ENCODE results near the gene RNPEPL1.

DNA sequence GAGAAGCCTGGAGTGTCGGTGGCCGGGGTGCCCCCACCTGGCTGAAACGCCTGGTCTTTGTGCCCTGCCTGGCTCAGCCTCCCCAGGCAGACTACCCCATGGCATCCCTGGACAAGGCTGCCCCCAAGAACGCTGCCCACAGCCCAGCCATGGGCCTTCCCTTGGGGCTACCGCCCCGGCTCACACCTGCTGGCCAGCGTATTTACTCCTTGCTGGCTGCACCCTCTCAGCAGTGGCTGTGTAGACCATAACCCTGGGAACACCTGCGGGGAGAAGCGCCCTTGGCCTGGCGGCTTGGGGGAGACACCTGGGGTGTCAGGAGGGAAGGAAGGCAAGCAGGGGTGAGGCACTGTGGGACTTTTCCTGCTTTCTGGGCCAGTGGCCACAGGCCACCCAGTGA is 35.6 kb downstream of the RNPEPL1 start:
- TF ChIP-seq, protein P1, sequence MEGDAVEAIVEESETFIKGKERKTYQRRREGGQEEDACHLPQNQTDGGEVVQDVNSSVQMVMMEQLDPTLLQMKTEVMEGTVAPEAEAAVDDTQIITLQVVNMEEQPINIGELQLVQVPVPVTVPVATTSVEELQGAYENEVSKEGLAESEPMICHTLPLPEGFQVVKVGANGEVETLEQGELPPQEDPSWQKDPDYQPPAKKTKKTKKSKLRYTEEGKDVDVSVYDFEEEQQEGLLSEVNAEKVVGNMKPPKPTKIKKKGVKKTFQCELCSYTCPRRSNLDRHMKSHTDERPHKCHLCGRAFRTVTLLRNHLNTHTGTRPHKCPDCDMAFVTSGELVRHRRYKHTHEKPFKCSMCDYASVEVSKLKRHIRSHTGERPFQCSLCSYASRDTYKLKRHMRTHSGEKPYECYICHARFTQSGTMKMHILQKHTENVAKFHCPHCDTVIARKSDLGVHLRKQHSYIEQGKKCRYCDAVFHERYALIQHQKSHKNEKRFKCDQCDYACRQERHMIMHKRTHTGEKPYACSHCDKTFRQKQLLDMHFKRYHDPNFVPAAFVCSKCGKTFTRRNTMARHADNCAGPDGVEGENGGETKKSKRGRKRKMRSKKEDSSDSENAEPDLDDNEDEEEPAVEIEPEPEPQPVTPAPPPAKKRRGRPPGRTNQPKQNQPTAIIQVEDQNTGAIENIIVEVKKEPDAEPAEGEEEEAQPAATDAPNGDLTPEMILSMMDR (IDR thresholded peaks at IDR 0.05) = no peak
- no peak for TF ChIP-seq EP300 (IDR thresholded peaks at IDR 0.05)
- TF ChIP-seq POLR2A (IDR thresholded peaks at IDR 0.05; ENCODE audit: low read depth) = no peak
